Measurements from ENCODE around the gene CD28.

CD28 gene

DNA sequence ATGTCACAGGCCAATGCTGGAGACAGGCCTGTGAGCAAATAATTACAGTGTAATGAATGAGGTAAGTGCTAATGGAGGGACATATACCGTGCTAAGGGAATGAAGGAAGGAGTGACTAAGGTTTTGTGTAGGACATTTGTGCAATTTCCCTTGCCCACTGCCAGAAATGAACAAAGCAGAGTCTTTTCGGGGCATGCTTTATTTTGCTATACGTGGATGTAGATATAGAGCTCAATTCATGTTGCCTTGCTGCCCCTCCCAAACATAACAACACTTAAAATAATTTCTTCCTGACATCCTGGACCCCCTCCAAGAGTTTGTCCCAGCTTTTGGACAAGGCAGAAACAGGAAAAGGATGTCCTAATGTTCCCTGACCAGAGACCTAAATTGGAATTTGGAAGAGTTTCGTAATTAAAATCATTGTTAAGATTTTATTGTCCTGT, 23.7 kb upstream of the CD28 start:
- Histone ChIP-seq H3K36me3 (ENCODE audit: control insufficient read depth, insufficient read depth, low read length) (no peaks in the 10 kb centered on the region), H3K4me3 (replicated peaks; ENCODE audit: low read depth, low read length) (no peak overlapping the region), H3K27me3 (replicated peaks; ENCODE audit: control insufficient read depth, insufficient read depth, low read length) (no peaks in the 10 kb centered on the region)
- DNase-seq (ENCODE audit: extremely low read depth, insufficient read length): no peak
- TF ChIP-seq, protein P1, sequence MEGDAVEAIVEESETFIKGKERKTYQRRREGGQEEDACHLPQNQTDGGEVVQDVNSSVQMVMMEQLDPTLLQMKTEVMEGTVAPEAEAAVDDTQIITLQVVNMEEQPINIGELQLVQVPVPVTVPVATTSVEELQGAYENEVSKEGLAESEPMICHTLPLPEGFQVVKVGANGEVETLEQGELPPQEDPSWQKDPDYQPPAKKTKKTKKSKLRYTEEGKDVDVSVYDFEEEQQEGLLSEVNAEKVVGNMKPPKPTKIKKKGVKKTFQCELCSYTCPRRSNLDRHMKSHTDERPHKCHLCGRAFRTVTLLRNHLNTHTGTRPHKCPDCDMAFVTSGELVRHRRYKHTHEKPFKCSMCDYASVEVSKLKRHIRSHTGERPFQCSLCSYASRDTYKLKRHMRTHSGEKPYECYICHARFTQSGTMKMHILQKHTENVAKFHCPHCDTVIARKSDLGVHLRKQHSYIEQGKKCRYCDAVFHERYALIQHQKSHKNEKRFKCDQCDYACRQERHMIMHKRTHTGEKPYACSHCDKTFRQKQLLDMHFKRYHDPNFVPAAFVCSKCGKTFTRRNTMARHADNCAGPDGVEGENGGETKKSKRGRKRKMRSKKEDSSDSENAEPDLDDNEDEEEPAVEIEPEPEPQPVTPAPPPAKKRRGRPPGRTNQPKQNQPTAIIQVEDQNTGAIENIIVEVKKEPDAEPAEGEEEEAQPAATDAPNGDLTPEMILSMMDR (IDR thresholded peaks at IDR 0.05; ENCODE audit: insufficient read depth, low read length, poor library complexity, severe bottlenecking): no peak

DNA sequence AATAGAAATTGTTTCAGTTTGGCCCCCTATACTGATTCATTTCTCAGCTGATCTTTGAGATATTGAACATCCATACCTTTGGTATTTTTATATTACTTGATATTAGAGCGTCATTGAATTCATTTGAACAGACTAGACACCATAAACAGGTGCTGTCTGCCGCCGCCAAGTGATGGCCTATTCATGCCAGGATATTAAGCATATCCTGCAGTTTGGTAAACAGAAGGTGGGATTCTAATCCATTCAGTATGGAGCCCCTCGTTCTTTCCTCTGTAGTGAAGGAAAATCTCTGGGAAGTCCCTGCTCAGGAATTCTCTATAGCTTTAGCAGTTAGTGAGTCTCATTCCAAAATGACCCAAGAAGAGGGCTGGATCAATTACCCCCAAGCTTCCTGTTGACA, 23.0 kb upstream of the CD28 start:
- Histone ChIP-seq H3K4me3 (replicated peaks; ENCODE audit: low read depth, low read length) (no peak overlapping the region), H3K27me3 (replicated peaks; ENCODE audit: control insufficient read depth, insufficient read depth, low read length) (no peaks in the 10 kb centered on the region), H3K36me3 (ENCODE audit: control insufficient read depth, insufficient read depth, low read length) (no peaks in the 10 kb centered on the region)
- DNase-seq (ENCODE audit: extremely low read depth, insufficient read length): no peak
- TF ChIP-seq, protein P1 (IDR thresholded peaks at IDR 0.05; ENCODE audit: insufficient read depth, low read length, poor library complexity, severe bottlenecking): no peak

DNA sequence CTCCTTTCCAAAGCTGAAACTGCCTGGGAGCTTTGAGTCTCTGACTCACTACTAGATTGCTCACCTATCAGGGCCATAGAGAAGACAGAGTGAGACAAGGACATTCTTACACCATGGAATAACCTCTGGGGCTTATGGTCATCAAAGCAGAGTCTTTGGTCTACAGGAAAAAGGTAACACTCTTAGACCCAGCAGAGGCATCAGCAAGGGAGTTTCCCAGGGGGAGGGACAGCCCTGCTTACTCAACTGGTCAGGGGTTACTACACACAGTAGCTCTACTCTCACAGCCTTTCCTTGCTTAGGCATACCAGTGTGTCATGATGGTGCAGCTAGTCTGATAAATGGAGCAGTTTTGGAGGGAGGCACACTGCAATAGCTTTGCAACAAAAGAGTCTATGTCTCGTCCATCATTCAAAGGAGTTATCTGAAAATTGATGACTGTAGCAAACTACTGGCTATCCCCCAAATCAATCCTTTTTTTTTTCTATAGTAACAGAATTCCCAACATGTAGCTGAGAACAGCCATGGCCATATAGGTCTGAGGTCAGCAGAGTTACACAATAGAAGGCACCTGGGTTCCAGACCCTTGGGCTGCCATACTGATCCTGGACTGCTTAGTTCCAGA, 22.4 kb upstream of the CD28 start:
- Histone ChIP-seq H3K4me3 (replicated peaks; ENCODE audit: low read depth, low read length) (no peak overlapping the region), H3K36me3 (ENCODE audit: control insufficient read depth, insufficient read depth, low read length) (no peaks in the 10 kb centered on the region), H3K27me3 (replicated peaks; ENCODE audit: control insufficient read depth, insufficient read depth, low read length) (no peaks in the 10 kb centered on the region)
- TF ChIP-seq, protein P1 (IDR thresholded peaks at IDR 0.05; ENCODE audit: insufficient read depth, low read length, poor library complexity, severe bottlenecking): no peak
- DNase-seq (ENCODE audit: extremely low read depth, insufficient read length): peak; percentile 33

DNA sequence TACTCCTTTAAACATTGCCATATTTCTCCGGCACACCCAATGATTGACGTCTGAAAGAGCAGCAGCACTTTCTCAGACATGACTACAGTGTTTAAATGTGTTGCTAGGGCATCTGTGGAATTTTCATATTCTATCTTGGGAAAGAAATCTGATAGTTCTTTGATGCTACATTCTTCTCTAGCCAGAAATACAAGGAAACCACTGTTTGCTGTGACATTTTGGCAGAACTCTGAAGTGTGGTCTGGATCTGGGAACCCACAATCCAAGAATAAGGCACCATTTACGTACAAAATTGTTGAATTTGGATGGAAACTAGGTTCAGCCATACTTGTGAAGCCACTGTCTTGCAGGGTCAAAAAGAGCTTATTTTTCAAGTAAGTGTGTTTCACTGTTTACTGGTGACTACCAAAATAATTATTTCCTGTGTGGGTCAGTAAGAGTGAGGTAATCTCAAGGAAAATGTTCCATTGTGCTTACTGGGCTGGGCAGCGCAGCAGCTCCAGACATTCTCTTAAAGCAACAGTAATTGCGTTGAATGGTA, 21.3 kb upstream of the CD28 start:
- Histone ChIP-seq H3K27me3 (replicated peaks; ENCODE audit: control insufficient read depth, insufficient read depth, low read length) (no peaks in the 10 kb centered on the region), H3K36me3 (ENCODE audit: control insufficient read depth, insufficient read depth, low read length) (no peaks in the 10 kb centered on the region), H3K4me3 (replicated peaks; ENCODE audit: low read depth, low read length) (no peak overlapping the region)
- TF ChIP-seq, protein P1 (IDR thresholded peaks at IDR 0.05; ENCODE audit: insufficient read depth, low read length, poor library complexity, severe bottlenecking): no peak
- no peak for DNase-seq (ENCODE audit: extremely low read depth, insufficient read length)

DNA sequence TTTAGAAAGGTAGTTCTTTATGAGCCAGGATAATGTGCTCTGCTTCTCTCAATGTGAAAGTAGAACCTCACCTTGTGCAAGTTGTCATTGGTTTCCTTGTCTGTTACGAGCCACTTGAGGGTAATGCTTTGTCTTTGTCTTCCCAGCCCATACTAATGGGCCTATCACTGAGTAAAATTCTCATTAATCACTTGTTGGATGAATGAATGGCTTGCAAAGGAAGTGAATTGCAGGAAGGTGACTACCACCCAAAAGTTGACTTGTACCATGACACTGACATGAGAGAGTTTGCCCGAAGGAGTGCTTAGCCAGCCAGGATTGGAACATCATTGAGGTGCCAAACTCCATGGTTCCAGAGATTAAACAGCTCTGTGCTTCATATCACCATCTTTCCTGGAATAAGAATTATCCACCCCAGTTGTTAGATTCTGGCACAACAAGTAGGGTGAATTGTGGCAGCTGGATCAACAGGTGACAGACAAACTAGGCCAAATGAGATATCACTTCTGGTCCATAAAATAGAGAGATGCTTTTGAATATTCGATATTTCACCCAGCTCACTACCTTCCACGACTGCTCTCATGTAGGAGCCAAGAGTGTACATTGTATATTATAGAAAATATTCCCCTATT, 20.5 kb upstream of the CD28 start:
- H3K36me3 ChIP-seq (ENCODE audit: control insufficient read depth, insufficient read depth, low read length): no peaks in the 10 kb centered on the region
- H3K27me3 ChIP-seq (replicated peaks; ENCODE audit: control insufficient read depth, insufficient read depth, low read length): no peaks in the 10 kb centered on the region
- DNase-seq (ENCODE audit: extremely low read depth, insufficient read length): no peak
- no peak overlapping the region for H3K4me3 ChIP-seq (replicated peaks; ENCODE audit: low read depth, low read length)
- TF ChIP-seq, protein P1 (IDR thresholded peaks at IDR 0.05; ENCODE audit: insufficient read depth, low read length, poor library complexity, severe bottlenecking): no peak
